NCI-H1092 treated with DMSO at 0.1 percent for 48 hours (cell line): ENCODE data around the gene ARAP3.

Source experiments
- DNase-seq: peaks from one replicate; lab custom pipeline; 2025; lab: John Stamatoyannopoulos, UW

The ARAP3 gene

DNA sequence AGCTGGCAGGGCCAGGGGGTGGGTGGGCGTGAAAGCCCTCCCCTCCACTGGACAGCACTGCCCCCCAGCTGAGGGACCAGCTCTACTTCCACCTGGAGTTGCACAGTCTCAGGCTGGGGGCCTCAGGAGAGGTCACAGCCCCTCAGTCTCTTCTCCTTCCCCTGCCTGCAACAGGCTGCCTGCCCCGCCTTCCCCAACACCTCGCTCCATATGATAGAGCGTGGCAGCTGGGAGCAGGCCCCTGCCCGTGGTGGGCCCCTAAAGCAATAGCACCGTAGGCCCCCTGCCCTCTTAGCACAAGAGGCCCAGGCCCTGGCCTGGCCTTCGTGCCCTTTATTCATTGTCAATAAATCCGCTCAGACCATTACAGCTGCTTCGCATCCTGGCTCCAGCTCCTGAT is 41.3 kb downstream of the ARAP3 start:
- no peak for DNase-seq

DNA sequence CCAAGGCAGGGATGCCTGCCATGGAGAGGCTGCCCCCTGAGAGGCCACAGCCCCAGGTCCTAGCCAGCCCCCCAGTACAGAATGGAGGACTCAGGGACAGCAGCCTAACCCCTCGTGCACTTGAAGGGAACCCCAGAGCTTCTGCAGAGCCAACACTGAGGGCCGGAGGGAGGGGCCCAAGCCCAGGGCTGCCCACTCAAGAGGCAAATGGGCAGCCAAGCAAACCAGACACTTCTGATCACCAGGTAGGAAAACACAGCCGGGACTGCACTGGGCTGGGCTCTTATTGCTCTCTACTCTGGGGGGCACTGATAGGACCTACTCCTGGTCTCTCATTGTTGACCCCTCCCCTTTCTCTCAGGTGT is 42.0 kb downstream of the ARAP3 start:
- DNase-seq, result no peak

DNA sequence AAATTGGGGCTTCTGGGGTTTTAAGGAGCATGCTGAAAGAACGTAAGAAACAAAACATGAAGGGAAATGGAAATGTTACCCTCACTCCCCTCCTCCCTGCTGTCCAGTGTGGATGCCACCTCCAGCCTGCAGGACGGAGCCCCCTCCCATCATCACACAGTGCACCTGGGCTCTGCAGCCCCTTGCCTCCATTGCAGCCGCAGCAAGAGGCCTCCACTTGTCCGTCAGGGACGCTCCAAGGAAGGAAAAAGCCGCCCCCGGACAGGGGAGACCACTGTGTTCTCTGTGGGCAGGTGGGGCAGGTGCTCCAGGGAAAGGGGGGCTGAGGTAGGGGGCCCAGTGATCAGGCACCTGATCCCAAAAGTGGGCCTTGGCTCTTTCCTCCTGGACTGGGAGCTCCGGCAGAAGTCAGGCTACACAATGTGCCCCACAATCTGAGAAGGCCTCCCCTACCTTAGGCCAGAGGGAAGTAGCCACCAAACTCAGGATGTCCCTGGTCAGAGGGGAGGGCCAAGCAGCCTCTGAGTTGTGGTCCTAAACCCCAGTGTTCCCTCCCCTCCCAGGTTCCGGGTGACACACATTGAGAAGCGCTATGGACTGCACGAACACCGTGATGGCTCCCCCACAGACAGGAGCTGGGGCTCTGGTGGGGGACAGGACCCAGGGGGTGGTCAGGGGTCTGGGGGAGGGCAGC is 42.5 kb downstream of the ARAP3 start:
- DNase-seq, result no peak

DNA sequence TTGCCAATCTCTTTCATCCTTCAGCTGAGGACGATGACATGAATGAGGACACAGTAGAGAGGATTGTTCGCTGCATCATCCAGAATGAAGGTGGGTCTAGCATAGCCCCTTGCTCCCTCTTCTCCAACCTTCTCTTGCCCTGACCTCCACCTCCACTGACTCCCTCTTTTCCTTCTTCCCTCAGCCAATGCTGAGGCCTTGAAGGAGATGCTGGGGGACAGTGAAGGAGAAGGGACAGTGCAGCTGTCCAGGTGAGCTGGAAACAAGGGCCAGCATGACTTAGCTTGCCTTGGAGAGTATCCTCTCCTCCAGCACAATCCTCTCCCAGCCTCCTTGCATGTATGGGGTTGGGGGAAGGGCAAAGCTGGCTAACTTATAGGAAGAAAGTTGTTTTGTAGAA is 43.3 kb downstream of the ARAP3 start:
- DNase-seq, result no peak

DNA sequence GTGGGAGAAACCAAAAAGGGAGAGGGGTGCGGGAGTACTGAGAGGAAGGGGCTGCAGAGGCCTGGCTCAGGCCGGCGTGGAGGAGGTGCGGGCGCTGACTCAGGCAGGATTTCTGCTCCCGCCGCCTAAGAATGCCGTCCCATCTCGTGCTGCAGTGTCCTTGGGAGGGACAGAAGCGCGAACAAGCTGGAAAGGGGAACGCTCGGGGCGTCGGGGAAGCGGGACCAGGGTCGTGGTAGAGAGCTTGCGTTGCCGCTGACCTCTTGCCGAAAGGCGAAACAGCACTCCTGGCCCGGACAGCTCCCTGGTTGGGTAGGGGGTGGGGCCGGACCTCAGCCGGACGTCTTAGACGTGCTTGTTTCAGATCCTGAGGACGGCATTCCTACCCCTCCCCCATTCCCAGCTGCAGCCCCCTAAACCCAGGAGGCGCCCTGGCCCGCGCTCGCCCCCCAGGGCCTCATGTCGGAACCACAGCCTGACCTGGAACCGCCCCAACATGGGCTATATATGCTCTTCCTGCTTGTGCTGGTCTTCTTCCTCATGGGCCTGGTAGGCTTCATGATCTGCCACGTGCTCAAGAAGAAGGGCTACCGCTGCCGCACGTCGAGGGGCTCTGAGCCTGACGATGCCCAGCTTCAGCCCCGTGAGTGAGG is 44.1 kb downstream of the ARAP3 start:
- peak; percentile 10 for DNase-seq

DNA sequence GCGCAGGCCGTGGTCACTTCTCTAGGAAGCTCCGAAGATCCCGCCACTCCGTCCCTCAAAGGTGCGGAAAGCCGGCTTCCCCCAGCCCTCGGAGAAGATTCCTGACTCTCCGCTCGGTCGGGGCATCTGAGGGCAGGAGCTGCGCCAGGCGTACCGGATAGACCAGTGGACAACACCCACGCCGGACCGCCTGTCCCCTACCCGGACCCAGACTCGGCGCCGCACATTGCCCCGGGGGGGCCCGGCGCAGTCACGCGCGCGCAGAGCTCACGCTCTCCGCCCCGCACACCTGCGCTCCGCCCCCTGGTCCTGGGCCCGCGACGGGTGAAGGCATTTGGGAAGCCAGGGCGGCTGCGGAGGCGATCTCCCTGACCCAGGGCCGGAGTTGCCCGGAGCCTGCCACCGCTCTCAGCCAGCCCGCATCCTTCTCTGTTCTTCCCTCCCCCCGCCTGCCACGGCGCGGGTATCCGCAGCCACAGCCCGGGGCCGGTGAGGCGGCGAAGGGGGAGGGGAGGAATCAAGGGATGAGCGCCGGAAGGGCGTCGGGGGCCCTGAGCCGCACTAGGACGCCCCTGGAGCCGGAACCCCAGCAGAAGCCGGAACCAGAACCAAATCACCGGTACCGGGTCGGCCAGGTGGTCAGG is 44.8 kb downstream of the ARAP3 start:
- no peak for DNase-seq

DNA sequence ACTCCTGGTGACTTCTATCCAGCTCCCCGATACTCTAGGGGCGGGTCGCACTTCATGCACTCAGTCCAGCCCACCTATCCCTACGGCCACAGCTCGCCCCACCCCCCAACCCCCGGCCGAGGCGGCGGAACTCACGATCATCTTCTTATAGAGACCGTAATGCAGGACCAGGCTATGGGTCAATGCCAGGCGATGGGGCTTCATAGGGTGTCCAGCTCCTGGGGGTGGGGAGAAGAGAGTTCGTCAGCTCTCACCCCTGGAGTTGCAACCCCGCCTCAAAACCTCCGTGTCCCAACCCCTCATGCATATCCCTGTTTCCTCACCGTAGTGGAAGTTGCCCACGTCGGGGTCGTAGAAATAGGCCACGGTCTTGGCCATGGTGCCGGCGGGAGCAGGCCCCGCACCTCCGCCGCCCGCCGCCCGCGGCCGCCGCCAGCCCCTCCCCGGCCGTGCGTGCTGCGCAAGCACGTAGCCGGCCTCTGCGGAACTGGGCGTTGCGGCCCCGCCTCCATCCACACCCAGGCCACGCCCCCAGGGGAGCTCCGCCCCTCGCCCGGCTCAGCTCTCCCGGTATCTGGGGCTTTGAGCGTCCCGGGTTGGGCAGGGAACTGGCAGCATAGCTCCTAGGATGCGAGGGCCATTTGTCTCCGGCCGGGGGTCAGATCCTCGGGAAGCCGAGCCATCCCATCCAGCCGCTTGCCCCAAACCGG is 45.5 kb downstream of the ARAP3 start, which contains the start of the genes HDAC3 and RELL2:
TSS of gene HDAC3 (minus strand) at position 437 of the 710 bp plus-strand sequence. CDS start at position 378, 59 bp downstream.
TSS of gene RELL2 (plus strand) at position 585 of the 710 bp plus-strand sequence. CDS start 1,229 bp downstream, outside the sequence.
- peak; percentile 72 for DNase-seq

DNA sequence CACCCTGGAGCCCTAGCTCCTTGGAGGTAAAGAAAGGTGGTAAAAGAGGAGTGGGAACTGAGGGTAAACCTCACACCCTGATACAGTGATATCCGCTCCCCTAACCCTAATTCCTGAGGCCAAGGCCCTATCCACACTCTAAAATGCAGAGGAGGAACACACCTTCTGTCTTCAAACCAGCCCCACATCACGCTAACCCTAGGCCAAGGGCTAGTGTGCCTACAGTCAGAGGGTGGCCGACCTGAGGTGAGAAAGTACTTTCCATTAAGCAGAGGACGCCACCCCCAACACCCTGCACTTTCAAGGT is 46.0 kb downstream of the ARAP3 start:
- no peak for DNase-seq

DNA sequence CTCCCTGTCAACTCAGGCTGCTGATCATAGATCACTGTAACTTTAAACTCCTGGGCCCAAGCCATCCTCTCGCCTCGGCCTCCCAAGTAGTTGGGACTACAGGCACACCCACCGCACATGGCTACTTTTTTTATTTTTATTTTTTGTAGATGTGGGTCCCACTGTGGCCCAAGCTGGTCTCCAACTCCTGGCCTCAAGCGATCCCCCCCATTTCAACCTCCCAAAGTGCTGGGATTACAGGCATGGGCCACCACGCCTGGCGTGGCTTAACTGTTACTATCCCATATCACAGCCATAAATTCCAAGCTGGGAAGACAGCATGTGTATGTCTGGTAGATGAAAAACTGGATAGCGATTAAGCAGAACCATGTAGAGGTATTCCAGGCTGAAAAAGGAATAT is 46.4 kb downstream of the ARAP3 start:
- DNase-seq, result no peak

DNA sequence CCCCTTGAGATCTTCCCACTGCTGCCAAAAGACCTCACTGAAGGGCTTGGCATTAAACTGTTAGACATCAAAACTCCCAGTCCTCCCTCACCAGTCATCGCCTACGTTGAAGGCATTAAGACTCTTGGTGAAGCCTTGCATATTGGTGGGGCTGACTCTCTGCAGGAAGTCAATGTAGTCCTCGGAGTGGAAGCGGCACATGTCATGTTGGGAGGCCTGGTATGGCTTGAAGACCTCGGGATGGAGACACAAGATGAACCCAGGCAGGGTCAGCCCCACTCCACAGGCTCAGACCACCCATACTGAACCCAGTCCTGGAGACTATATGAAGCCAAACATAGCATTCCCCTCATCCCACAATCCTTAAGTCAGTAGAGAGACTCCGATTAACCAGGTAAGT is 47.3 kb downstream of the ARAP3 start:
- no peak for DNase-seq

DNA sequence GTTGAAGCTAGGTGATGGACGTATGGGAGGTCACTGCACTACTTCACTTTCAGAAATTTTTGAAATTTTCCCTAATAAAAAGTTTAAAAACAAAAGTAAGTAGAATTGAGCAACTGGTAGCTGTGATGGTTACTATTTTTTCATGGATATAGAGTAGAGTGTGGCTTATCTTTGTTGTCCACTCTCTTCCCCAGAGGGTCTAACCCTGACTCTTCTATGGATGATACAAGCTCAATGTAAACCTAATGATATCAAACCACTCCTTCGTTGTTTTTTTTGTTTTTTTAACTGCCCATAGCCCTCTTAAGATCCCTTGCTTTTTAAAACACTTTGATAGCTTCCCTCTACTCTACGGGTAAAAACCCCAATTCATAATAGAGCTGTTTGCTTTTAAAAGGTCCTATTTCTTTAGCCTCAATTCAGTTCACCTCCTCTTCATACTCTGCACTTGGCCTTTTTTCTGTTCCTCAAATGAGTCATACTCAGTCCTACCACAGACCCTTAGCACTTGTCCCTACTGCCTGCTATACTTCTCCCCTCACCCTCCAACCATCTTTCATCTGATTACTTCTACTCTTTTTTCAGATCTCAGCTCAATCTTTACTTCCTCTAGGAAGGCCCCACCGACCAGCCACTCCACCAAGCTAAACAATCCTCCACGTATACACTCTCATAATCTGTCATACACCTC is 48.0 kb downstream of the ARAP3 start:
- no peak for DNase-seq

DNA sequence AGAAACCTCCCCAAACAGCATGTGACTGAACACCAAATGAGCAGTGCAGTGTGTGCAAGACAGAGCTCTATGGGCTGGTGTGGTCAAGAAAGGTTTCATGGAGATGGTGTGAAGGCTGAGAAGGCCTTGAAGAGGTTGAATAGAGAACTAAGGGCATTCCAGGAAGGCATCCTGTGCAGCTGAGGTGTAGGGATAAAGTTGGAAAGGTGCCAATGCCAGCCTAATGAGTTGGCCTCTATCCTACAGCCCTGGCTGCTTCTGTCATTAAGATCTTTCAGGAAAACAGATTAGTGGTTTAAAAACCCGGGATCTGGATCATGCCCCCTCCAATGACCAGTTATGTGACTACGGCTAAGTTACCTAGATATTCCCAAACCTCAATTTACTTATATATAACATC is 49.4 kb downstream of the ARAP3 start:
- no peak for DNase-seq

DNA sequence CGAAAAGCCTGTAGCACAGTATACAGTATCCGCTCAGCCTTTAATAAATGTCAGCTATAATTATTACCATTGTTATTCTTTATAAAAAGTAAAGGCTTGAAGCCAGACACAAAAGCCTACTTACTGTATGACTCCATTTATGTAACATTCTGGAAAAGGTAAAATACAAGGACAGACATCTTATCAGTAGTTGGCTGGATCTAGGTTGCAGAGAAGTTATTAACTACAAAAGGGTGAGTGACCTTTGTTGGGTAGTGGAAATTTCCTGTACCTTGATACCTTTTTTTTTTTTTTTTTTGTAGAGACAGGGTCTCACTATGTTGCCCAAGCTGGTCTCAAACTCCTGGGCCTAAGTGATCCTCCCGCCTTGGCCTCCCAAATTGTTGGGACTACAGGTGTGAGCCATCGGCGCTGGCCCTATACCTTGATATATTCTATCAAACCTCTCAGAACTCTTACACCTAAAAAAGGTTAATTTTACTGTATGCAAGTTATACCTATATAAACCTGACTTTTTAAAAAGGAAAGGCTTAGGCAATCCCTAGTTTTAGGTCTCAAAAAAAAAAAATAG is 51.4 kb downstream of the ARAP3 start:
- DNase-seq, result no peak

DNA sequence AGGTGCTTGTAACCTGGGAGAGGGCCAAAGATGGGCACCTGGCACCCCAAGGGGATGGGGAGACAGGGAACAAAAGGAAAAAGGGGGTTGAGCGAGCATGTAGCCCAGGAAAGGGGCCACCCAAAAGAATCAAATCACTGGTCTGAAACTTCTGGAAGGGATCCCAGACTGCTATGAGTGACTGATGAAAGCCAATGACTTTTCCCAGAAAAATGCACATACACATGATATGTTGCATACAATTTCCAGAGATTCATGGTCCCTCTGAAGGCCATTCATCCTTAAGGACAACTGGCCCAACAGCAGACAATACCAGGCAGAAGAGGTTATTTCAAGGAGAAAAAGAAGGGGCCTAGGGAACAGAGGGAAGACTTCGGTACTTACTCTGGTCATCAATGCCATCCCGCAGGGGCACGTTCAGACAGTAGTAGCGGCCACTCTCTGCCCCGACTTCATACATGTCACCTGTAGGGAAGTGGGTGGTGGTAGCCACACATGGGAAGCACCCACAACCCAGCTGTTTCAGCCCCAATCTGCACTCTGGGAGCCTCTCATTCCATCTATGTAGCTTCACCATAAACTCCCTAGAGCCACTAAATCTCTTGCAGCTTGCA is 53.7 kb downstream of the ARAP3 start:
- DNase-seq, result no peak

DNA sequence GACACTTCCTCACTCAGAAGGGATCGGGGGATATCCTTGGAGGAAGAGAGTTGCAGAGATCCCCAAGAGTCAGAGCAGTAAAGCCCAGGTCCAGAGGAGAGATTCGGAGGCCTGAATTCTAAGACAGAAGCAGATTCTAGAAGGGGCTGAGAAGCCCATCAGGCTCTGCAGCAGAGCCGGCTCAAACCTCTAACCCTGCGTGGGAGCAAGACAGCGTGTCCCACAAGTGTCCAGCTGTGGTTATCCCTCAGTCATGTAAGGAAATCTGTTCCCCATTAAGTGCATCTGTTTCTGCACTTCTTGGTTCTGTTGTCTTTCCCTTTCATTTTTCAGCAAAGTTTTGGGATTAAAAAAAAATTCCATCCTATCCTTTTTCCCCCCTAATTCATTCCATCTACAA is 58.4 kb downstream of the ARAP3 start:
- no peak for DNase-seq

DNA sequence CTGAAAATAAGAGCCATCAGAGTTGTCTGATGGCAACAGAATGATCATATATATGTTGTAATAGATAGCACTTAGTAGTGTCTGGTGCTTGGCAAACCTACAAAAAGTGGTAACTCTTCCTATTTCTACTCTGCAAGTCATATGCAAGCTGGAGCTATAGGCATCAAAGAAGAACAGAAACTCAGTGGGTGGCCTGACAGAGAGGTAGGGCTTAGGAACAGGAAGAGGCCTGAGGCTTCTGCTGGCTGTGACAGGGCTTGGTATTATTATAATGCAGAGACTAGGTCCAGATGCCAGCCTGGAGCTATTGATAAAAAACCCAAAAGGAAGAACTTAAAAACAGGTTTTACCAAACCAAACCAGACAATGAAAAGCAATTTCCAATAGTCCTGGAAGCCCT is 58.8 kb downstream of the ARAP3 start:
- no peak for DNase-seq

DNA sequence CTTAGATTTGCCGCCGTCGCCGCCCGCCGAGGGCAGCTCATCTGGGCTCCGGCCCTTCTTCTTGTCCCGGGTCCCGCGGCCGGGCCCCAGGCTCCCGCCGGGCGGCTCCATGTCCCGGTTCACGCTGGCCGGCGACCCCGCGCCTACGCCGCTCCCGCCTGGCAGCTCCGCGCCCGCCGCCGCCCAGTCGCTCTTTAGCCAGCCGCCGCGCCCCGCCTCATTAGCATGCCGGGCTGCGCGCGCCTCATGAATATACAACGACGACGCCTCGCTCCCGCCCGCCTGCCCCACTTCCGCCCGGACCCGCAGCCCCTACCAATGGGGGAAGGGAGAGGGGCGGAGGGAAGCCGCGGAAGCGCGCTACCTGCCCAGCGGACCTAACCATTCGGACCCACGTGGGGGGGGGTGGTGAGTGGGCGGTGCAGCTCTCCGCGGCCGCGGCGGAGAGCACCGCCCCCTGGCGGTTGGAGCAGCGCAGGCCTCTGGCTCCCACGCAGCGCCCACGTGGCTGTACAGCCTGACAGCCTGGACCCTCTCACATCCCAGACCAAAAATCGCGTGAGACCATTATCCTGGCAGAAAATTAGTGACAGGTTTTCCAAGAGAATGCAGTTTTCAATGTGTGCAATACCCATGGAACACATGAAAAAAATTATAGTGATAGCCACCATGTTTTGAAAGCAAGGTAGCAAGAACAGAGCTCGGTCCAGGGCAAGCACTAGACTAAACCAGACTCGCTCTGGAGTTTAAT is 63.1 kb downstream of the ARAP3 start, which contains the start of gene DIAPH1:
TSS of gene DIAPH1 (minus strand) at position 197 of the 751 bp plus-strand sequence. CDS start at position 111, 86 bp downstream.
- peak; percentile 93 for DNase-seq

DNA sequence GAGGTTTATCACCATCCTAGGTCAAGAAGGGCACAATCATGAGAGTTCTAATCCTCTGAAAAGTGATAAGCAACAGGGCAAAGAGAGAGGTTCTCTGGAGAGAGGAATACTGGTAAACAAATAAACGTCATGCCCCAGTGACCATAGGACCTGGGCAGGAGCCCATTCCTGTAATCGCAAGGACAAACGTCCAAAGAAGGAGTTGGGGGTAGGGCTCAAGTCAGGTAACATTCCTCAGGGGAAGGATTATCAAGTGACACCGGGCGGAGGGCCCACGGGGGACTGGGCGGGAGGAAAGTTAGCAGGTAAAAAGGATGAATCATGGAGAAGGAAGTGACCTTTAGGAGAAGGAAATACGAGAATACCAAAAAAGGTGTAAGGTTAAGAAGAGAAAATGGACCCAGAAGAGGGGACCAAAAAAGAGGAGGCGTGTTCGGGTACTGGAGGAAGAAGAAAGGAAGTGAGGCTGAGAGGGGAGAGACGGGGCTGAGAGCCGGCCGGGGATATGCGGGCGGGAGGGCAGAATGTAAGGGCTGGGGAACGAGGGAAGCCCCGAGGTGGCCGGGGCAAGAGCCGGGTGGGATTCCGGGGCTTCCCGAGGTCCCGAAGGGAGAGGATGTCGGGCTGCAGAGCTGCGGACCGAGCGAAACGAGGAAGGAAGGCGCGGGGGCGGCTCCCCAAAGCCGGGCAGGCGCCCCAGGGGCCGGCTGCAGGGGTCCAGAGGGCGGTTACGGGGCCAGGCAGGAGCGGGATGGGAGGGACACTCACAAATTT is 63.8 kb downstream of the ARAP3 start:
- peak; percentile 15 for DNase-seq

DNA sequence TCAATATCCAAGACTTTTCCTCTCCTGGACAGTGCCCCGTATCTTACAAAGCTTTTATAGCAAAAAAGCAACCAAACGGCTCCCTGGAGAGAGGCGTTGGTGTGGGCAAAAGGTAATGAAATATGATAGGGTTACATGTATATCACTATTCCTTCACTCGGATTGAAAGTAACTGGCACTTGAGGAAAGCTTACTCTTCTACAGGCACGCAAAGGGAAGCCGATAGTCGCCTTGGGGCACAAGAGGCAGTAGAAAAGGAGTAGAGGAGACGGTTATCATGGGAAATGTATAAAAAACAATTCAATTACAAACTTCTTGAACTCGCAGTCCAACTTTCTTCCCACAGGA is 64.4 kb downstream of the ARAP3 start:
- no peak for DNase-seq

DNA sequence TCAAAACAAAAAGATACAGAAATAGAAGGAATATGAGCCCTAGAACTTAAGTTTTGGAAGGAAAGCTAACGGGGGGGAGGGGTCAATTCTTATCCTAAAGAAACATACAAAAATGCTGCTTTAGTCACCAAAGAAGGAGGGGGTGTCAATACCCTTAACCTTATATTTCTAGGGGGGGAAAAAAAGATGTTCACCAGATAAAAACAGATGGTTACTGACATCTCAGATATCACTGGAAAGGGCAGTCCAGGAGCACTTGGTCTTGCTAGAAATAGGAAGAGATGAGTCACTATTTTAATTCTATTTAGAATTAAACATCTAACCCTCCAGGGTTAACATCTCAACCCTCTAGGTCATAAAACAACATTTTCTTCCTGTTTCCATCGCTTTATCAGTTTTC is 64.9 kb downstream of the ARAP3 start:
- no peak for DNase-seq
